GM12864 (cell line): Measurements from ENCODE around the gene PURB.

ENCODE experiments used
- DNase-seq: peaks from one replicate; pipeline ENCODE4 v3.0.0-alpha.2; 2011; ENCODE audit warnings: low read depth
- H3K4me3 ChIP-seq: 2 replicates; pipeline ENCODE4 v1.5.1; 2011; ENCODE audit warnings: mild to moderate bottlenecking, low read depth, low read length, control low read depth
- TF ChIP-seq, protein P1 (sequence below): IDR thresholded peaks from 2 replicates; pipeline ENCODE4 v1.5.1; 2011; ENCODE audit warnings: low read depth, mild to moderate bottlenecking, moderate library complexity, low read length, control low read depth, inconsistent platforms; ENCODE audit errors: missing control alignments

PURB gene

DNA sequence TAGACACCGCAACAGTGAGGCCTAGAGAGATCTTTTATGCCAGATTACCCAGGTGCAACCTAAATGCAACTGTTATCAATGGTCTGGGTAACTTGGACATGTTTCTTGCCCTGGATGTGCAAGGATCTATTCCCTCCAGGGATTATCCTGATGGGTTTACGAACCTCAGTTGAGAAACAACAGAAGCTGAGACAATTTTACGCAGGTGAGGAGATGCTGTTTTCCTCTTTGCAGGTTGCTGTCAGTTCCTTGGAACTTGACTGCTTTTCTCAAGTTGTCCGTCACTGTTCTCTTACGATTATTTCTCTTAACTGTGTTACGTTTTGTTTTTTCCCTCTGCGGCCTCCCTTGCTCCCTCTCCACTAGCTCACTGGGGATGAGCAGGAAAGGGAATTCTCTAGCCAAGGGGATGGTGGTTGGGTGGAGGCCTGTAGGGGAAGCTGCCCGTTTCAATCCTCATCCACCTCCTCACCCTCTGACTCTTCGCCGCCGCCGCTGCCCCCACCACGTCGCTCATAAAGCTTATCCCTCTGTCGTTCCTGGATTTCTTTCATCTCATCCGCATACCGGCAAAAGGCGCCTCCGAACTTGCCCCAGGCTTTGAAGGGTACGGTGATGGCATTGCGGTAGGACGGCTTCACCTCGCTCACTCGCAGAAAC, 1.2 kb downstream of the PURB start:
- TF ChIP-seq, protein P1, sequence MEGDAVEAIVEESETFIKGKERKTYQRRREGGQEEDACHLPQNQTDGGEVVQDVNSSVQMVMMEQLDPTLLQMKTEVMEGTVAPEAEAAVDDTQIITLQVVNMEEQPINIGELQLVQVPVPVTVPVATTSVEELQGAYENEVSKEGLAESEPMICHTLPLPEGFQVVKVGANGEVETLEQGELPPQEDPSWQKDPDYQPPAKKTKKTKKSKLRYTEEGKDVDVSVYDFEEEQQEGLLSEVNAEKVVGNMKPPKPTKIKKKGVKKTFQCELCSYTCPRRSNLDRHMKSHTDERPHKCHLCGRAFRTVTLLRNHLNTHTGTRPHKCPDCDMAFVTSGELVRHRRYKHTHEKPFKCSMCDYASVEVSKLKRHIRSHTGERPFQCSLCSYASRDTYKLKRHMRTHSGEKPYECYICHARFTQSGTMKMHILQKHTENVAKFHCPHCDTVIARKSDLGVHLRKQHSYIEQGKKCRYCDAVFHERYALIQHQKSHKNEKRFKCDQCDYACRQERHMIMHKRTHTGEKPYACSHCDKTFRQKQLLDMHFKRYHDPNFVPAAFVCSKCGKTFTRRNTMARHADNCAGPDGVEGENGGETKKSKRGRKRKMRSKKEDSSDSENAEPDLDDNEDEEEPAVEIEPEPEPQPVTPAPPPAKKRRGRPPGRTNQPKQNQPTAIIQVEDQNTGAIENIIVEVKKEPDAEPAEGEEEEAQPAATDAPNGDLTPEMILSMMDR, result no peak
- no peak for DNase-seq
- peak overlapping the region; percentile 97 for H3K4me3 ChIP-seq

DNA sequence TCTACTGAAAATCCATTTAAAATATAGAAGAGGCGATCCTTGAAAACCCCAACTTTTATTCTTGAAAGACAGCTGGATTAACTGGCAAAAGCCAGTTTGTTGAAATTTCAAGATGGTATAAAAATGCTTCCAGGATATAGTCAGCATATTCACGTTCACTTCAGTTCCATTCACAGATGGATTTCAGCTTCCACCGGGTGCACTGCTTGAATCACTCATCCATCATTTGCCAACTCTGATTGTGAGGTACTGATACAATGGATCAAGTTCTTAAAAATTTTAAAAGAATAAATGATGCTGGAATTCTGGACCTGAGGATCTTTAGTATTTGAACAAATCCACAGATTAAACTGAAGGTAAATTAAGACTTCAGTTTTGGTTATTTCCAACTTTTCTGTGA, 2.4 kb downstream of the PURB start:
- no peak for DNase-seq
- TF ChIP-seq, protein P1, result no peak

DNA sequence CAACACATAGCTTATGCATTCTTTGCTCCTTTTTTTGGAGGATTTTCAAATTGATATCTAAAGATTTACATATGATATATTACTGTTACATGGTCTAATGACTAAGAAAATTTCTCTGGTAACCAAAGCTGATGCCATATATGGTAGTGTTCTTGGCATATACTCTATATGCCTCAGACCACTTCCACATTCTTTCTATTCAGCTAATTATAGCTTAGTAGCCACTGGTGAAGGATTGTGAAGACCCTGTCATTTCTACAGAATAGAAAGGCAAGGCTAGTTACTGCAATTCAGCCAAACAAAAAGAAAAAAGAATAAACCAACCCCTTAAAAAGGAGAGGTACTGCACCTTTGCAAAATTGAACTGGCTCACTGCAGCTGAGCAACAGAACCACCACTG, 3.7 kb downstream of the PURB start:
- no peak for DNase-seq
- peak overlapping the region; percentile 53 for H3K4me3 ChIP-seq
- TF ChIP-seq, protein P1, result no peak

More for the DNA sequence above, 2.4 kb downstream of the PURB start:
- H3K4me3 ChIP-seq, result peak overlapping the region; percentile 97; the same call in 1 of the 2 replicates

DNA sequence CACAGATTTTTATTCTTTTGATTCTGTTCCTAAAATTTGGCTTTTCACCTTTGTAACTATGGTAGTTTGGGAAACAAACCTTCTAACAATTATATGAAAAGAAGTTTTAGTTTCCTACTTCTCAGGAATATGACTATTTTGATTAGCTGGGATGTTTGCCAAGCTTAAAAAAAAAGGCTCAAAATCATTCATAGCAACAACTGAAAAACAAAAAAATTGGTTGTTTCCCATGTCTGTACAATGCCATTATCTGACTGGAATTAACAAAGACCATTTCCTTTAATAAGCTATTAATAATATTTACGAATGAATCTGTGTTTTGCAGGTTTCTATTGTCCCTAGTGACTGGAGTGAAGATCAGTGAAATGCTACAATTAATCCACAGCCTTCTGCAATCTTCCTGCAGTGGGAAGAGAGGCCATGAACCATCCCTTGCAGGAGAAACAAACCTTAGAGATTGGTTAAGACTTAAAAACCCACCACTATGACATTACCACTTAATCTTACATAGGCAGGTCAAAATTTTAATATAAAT, 4.2 kb downstream of the PURB start:
- H3K4me3 ChIP-seq, result peak overlapping the region; percentile 53
- DNase-seq, result no peak
- TF ChIP-seq, protein P1, result no peak

DNA sequence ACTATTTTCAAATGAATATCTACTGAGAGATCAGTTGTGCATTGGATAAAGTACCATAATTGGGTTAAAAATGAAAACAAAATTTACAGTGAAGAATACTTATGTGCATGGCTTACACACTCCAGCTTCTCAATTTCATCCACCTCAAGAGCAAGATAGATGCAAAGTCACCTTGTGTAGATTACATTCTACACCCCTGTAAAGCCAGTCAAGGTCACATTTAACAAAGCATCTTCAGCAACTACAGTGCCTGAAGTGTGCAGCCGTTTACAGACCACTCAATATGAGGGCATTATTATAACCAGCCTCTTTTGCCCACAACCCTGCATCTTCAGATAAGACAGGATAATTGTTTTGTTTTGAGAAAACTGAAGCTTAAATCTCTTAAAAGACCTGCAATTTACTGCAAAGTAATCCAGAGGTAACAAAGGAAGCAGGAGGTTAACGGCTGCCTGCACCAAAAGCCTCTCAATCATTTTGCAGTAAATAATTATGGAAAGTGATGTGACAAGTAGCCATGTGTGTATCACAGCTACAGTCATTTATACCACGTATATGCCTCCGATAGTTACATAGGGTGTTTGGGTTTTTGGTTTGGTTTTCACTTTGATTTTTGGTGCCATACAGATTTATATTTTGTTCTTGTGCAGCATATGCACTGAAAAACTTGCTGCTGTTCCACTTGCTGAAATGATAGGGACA, 4.9 kb downstream of the PURB start:
- H3K4me3 ChIP-seq, result peak overlapping the region; percentile 53; the same call in 1 of the 2 replicates
- DNase-seq, result no peak
- TF ChIP-seq, protein P1, result no peak

DNA sequence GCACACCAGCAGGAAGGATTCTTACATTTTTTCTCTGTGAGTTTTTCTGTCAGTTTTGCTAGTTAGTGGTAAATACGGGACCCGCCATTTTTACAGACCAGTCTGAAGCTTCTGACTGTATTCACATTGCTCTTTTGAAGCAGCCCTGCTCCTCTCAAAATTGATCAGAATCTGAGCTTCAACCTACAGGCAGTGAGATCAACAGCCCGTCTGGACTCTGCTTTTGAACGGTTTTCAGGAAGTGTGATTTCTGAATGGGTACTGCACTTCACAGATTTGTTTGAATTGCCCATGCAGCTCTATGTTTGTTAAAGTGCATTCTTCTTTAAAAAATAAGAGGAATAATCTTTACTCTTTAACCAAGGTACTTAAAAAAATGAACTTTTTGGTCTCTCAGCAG, 8.9 kb downstream of the PURB start:
- TF ChIP-seq, protein P1, result no peak
- no peak for DNase-seq
- no peak overlapping the region for H3K4me3 ChIP-seq
